GM12878 (cell line): Measurements from ENCODE around the gene HS3ST3A1. TPM values are rescaled to one million over a fixed set of nuclear protein-coding genes. Genes with fewer than 3 reads are reported as not detected.

Experiments
- ATAC-seq: fragments of 200-7000 bp; cut with Tn5 transposase; 3 replicates; pipeline ENCODE4 v1.9.1; 2020; ENCODE audit warnings: mild to moderate bottlenecking, moderate library complexity
- BruUV-seq: library from RNA; stranded (reverse); fragments of 400-500 nt; replicated peaks from 2 replicates; lab custom pipeline; 2021; lab: Mats Ljungman, UMichigan
- CTCF ChIA-PET: fragments of 300-600 bp; sonication (Branson Sonifier 250); formaldehyde crosslinking; extraction: SDS; loops from one replicate; lab custom pipeline; 2021; ENCODE audit warnings: inconsistent platforms; lab: Yijun Ruan, JAX
- POLR2A ChIA-PET: fragments of 350-600 bp; formaldehyde crosslinking; extraction: SDS; loops from one replicate; lab custom pipeline; 2021; ENCODE audit warnings: inconsistent platforms; lab: Charles Lee
- RAD21 ChIA-PET: fragments of 300-600 bp; sonication (Branson Sonifier 250); formaldehyde crosslinking; loops from one replicate; lab custom pipeline; 2023; ENCODE audit warnings: antibody characterized with exemption; ENCODE audit not compliant: unreplicated experiment; lab: Charles Lee
- SMC1A ChIA-PET: fragments of 300-600 bp; sonication (Branson Sonifier 250); formaldehyde crosslinking; loops from one replicate; lab custom pipeline; 2023; ENCODE audit not compliant: unreplicated experiment, uncharacterized antibody; lab: Charles Lee
- DNase-seq: peaks from one replicate; pipeline ENCODE4 v3.0.0-alpha.2; 2011; ENCODE audit warnings: low read depth, low spot score
- FAIRE-seq: peaks from 3 replicates; lab custom pipeline; 2011; peaks lifted over from hg19 to GRCh38; lab: Jason Lieb, UNC
- H2AFZ ChIP-seq: 2 replicates; pipeline ENCODE4 v1.6.0; 2011; ENCODE audit warnings: low read depth, low read length, control low read depth; ENCODE audit not compliant: control insufficient read depth
- H3K27ac ChIP-seq: 2 replicates; pipeline ENCODE4 v1.5.1; 2011; ENCODE audit warnings: control low read depth; ENCODE audit not compliant: control insufficient read depth, insufficient read depth
- H3K27me3 ChIP-seq, 2 experiments: replicated peaks in 1 of 2; 2 replicates each; pipeline versions ENCODE4 v1.6.0 to v1.6.1; 2011; ENCODE audit warnings: low read length in 1 of 2; ENCODE audit not compliant: control insufficient read depth in 2 of 2, insufficient read depth in 2 of 2
- H3K36me3 ChIP-seq, 2 experiments: 2 replicates each; pipeline ENCODE4 v1.5.1; 2011; ENCODE audit warnings: low read length in 1 of 2; ENCODE audit not compliant: control insufficient read depth in 2 of 2, insufficient read depth in 2 of 2
- H3K4me1 ChIP-seq: 2 replicates; pipeline ENCODE4 v1.6.1; 2011; ENCODE audit warnings: mild to moderate bottlenecking, low read length, moderate library complexity, mixed read lengths; ENCODE audit not compliant: control insufficient read depth, insufficient read depth
- H3K4me2 ChIP-seq: 2 replicates; pipeline ENCODE4 v1.6.0; 2011; ENCODE audit warnings: control low read depth; ENCODE audit not compliant: control insufficient read depth, insufficient read depth
- H3K4me3 ChIP-seq: fragments of 200-600 bp; sonication (generic); 2 replicates; pipeline ENCODE4 v1.5.1; 2016
- H3K79me2 ChIP-seq: 2 replicates; pipeline ENCODE4 v1.6.0; 2011; ENCODE audit warnings: low read length; ENCODE audit not compliant: control insufficient read depth, insufficient read depth
- H3K9ac ChIP-seq: 2 replicates; pipeline ENCODE4 v1.8.0; 2011; ENCODE audit warnings: low read length, control low read depth, mixed read lengths; ENCODE audit not compliant: control insufficient read depth, insufficient read depth
- H3K9me3 ChIP-seq: replicated peaks from 3 replicates; pipeline ENCODE4 v1.5.1; 2011; ENCODE audit warnings: mild to moderate bottlenecking, low read length; ENCODE audit not compliant: control insufficient read depth, insufficient read depth
- H4K20me1 ChIP-seq: 2 replicates; pipeline ENCODE4 v1.6.0; 2011; ENCODE audit not compliant: control insufficient read depth, insufficient read depth
- CBX5 ChIP-seq: sonication (generic); IDR thresholded peaks from 2 replicates; pipeline ENCODE4 v1.6.1; 2016; ENCODE audit warnings: low read depth, moderate library complexity, mild to moderate bottlenecking, inconsistent platforms
- CHD4 ChIP-seq: fragments of 200-600 bp; sonication (generic); IDR thresholded peaks from 2 replicates; pipeline ENCODE4 v1.6.1; 2016; ENCODE audit warnings: mild to moderate bottlenecking
- MTA3 ChIP-seq: IDR thresholded peaks from 2 replicates; pipeline ENCODE4 v1.6.1; 2012; ENCODE audit warnings: low read length, inconsistent platforms, borderline replicate concordance
- WGBS: methylation state at CpG from one replicate; pipeline ENCODE4 v1.1.6; 2016; ENCODE audit warnings: low lambda C conversion rate; ENCODE audit not compliant: insufficient replicate concordance, insufficient coverage; ENCODE audit errors: missing lambda C conversion rate; 5-methylcytosine and 5-hydroxymethylcytosine counted together
- in situ Hi-C: fragments of 300-500 bp; cut with MboI; formaldehyde crosslinking; loops from 9 replicates; pipeline ENCODE4 v1.14.3; 2018; ENCODE audit warnings: mixed read lengths
- intact Hi-C: fragments of 100-400 bp; cut with micrococcal nuclease; formaldehyde crosslinking; loops from one replicate; pipeline ENCODE4 v1.14.2; 2022; ENCODE audit not compliant: unreplicated experiment
- polyA plus RNA-seq, 11 experiments: library from polyadenylated mRNA; depleted of rRNA in 4 of 11; unstranded in 6 of 11; stranded (reverse) in 5 of 11; fragments of >200 nt; fragmentation: Nextera tagmentation in 4 of 11; fragmentation: Illumina TruSeq in 1 of 11; extraction: Ambion mirVana in 4 of 11; extraction: Trizol in 1 of 11; gene quantifications; 1 replicate in 1 of 11; 2 replicates in 10 of 11; pipeline versions ENCODE4 v1.2.1 to v1.2.3, GENCODE V29; 2011 to 2016; ENCODE audit warnings: inconsistent platforms in 2 of 11, missing spikeins in 2 of 11, low read depth in 1 of 11
- total RNA-seq, 4 experiments: library from RNA; depleted of rRNA in 3 of 4; stranded (reverse); fragments of >200 nt in 3 of 4; fragmentation: Illumina TruSeq in 1 of 4; extraction: Trizol in 1 of 4; gene quantifications; 2 replicates each; pipeline versions ENCODE4 v1.2.1 to v1.2.3, GENCODE V29; 2013 to 2021
- TF ChIP-seq, protein P1 (sequence below): fragments of 150-350 bp; IDR thresholded peaks from 2 replicates; pipeline ENCODE4 v1.6.1; 2014; ENCODE audit warnings: mild to moderate bottlenecking, low read depth, low read length

Gene HS3ST3A1
- total and polyA plus RNA-seq, 10 of the 15 experiments (the other 5 are each of a cell fraction or from before 2014, with no cell fraction given), result 0.24 to 0.26 TPM; not detected in 8

DNA sequence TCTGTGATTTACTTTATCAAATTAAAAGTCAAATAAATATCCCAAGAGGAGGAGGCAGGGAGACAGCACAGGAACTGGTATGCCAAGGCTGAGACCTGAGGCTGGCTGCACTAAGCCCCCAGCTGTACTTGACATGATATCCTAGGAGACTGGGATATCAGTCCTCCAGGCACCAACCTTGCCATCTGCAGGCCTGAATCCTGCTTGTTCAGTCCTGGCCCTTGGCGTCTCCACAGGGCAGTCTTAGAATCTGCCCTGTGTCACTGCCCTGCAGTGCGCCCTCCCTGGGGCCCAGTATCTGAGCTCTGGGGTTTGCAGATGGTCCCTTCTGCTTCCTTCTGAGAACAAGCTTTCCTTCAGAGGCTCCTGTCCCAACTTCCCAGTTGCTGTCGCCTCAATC is 75.9 kb downstream of the HS3ST3A1 start:
- Histone ChIP-seq H3K4me1 (no peaks in the 10 kb centered on the region), H3K79me2 (no peaks in the 10 kb centered on the region), H3K9ac (no peak overlapping the region), H3K27me3 (no peaks in the 10 kb centered on the region), H3K9me3 (no peaks in the 10 kb centered on the region; the same call in 2 of the 3 replicates), H2AFZ (no peak overlapping the region), H4K20me1 (no peaks in the 10 kb centered on the region), H3K27ac (no peak overlapping the region), H3K36me3 (no peaks in the 10 kb centered on the region), H3K4me3 (no peak overlapping the region), H3K4me2 (no peak overlapping the region)
- 16% methylated on average over 3 of the region's 3 CpGs for WGBS
- RAD21 ChIA-PET, result interaction anchor here (1.1 to 3.8 kb wide), 4 partner anchors 10 to 39 kb away, joined by 3 to 32 read pairs (median 6); no protein-coding TSS in a partner anchor
- CTCF ChIA-PET, result interaction anchor here (0.6 to 1.2 kb wide), 3 partner anchors 17 to 189 kb away, joined by 3 to 4 read pairs (median 3); no protein-coding TSS in a partner anchor
- FAIRE-seq, result no peak
- ATAC-seq, result no peak
- no TSS peak for BruUV-seq
- in situ Hi-C loops, result no loop called here
- intact Hi-C loops, result loop anchor here (10.0 kb wide), 1 partner anchor 71 kb away; no protein-coding TSS in a partner anchor
- POLR2A ChIA-PET, result interaction anchor here (0.6 to 2.4 kb wide), 7 partner anchors 13 to 37 kb away, joined by 3 to 8 read pairs (median 3); no protein-coding TSS in a partner anchor
- SMC1A ChIA-PET, result interaction anchor here (0.6 to 2.8 kb wide), 11 partner anchors 9 to 180 kb away, joined by 3 to 16 read pairs (median 3); no protein-coding TSS in a partner anchor
- DNase-seq, result no peak
- TF ChIP-seq CHD4 (no peak), CBX5 (no peak), MTA3 (no peak)
- TF ChIP-seq, protein P1, sequence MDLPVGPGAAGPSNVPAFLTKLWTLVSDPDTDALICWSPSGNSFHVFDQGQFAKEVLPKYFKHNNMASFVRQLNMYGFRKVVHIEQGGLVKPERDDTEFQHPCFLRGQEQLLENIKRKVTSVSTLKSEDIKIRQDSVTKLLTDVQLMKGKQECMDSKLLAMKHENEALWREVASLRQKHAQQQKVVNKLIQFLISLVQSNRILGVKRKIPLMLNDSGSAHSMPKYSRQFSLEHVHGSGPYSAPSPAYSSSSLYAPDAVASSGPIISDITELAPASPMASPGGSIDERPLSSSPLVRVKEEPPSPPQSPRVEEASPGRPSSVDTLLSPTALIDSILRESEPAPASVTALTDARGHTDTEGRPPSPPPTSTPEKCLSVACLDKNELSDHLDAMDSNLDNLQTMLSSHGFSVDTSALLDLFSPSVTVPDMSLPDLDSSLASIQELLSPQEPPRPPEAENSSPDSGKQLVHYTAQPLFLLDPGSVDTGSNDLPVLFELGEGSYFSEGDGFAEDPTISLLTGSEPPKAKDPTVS, result no peak
- TF ChIP-seq, all 136 proteins: peak for 0
